Measurements from ENCODE around the gene TMEM125.

The TMEM125 gene

DNA sequence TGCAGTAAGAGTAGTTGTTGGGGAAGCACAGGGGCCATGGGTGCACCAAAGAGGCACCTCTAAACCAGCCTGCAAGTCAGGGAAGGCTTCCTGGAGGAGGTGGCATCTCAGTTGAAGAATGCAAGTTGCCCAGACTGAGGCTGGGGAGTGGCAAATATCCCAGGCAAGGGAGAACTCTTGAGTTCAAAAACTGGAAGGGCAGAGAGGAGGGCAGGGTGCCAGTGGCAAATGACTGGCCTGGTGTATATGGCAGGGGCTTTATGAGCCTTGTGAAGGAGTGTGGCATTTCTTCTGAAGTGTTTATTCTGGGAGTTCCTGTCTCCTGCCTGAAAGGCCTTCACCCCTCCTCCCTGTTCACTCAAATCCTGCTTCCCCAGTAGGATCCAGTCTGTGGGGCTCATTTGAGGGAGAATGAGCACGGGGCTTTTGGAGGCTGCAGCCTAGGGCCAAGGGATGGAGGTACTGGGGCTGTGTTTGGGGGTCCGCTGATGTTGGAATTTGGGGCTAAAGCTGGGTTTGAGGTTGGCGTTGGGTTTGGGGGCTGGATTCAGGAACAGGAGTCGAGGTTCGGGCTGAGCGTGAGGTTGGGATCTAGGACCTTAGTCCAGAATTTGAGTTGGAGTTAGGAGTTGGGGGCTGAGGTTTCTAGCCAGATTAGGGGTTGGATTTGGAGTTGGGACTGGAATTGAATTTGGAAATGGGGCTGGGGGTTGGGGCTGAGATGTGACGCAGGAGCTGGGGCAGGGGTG is at the start of gene TMEM125:
Gene TMEM125, plus strand, starts transcription at position 357 of the 749 bp plus-strand sequence. CDS start 2,740 bp downstream, outside the sequence.
- no peak for FAIRE-seq

DNA sequence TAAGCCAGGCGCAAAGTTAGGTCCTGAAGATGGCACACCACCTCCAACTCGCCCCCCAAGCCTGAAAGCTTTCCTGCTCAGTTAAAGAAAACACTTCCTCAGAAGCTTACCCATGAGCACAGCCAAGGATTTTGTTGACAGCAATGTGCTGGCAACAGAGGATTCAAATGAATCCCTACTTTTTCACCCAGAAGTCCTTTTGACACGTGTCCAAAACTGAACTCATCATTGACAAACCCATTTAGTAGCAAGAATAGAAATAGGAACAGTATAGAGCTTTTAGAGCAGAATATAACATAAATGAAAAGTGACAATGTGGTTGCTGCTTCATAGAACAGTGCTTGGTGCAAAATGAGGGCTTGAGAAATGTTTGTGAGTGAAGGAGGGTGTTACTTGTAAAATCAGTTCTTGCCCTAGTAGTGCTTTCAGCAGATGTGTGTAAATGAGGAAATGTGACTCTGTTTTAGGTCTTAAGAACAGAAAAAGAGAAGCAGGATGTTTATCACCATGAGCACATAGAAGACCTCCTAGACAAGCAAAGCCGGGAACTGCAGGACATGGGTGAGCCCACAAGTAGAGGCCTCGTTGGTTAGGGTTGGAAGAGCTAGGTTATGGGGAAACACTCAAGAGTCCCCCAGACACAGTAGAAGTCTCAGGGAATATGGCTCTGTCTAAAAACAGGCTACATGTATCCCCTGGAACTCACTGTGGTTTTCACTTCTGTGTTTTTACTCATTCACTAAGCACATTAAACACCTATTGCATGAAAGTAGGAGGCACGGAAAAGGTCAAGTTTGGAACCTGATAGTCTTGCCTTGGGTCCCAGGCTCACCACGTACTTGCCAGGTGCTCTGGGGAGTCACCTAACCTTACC is 48.6 kb upstream of the TMEM125 start:
- no peak for FAIRE-seq

DNA sequence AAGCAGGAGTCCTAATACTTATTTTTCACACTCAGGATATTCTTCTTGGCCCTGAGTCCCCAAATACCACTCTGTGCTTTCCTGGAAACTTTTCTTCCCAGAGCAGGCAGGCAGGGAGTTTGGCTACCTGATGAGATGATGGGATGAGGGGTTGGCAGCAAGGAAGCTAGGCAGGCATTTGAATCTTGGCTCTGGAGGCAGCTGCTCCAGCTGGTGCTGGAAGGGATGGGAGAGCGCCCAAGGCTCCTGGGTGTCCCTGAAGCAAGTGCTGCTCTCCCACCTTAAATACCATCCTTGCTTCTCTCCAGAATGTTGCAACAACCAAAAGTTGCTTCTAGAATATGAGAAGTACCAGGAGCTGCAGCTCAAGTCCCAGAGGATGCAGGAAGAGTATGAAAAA is 48.0 kb upstream of the TMEM125 start:
- no peak for FAIRE-seq

GRCh38 chr1:43222879-43223278 is 46.9 kb upstream of the TMEM125 start:
- FAIRE-seq: no peak

DNA sequence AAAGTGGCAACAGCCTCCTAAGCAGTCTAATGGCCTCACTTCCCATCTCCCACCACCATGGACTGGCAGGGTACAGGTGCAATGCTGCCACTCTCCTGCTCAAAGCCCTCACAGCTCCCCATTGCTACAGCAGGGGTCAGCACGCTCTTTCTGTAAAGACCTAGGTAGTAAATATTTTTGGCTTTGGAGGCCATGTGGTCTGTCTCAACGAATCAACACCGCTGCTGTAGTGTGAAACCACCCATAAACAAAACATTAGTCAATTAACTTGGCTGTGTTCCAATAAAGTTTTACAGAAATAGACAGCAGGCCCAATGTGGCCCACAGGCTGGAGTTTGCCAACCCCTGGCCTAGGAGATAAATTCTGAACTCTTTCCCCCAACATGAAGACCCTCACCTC is 44.6 kb upstream of the TMEM125 start:
- FAIRE-seq: no peak

- peak; percentile 34 for FAIRE-seq
Observed at GRCh38 chr1:43227143-43227764, 42.5 kb upstream of the TMEM125 start.

DNA sequence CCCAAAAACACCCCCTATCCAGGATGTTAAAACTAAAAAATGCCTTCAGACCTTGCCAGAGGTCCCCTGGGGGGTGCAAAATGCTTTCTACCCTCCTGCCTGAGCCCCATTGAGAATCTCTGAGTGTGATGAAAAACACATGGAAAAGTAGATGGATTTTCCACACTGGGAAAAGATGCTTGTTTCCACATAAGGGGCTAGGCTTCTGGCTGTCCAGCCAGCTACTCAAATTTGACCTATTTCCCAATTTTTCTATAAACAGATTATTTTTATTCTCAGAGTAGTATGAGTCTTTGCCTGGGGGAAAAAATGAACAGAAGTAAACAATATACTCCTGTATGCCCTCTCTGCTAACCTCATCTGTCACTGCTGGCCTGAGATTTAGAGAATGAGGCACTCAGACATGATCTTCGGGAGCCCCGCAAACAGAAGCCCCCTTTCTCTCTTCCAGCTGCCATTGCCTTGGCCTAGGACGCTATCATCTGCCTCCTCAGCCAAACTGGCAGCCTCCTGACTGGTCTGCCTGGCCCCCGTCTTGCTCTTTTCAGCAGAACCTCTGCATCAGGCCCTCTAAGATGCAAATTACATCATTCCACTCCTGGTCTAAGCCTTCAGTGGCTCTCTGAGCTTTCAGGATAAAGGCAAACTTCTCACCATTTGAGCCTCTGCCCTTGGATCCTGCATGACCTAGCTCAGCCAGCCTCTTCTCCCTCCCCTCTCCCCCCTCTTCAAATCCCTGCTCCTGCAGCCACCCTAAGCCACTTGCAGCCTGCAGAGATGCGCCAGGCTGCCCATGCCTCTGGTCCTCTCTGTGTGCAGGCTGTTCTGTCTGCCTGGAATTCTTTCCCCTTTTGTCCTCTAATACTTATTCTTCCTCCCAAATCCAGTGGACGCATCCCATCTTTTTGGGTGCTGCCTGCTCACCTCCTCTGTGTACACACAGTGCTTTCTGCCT is 39.7 kb upstream of the TMEM125 start:
- no peak for FAIRE-seq

DNA sequence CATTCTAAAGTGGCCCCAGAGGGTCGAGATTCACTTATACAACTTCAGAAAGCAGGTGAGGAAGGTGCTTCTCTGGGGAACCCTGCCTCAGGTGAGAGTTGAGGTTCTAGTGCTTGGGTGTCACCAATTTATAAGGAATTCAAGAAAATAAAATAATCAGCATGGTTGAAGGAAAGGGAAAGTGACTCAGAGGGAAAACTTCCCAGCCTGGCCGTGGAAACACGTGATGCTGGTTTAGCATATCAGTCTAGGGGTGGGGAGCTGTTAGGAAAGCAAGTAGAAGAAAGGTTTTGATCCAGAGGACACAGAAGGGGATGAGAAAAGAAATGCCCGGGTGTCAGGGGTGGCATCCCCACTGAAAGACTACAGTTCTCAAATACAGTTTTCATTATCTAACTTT is 37.7 kb upstream of the TMEM125 start:
- FAIRE-seq: no peak

DNA sequence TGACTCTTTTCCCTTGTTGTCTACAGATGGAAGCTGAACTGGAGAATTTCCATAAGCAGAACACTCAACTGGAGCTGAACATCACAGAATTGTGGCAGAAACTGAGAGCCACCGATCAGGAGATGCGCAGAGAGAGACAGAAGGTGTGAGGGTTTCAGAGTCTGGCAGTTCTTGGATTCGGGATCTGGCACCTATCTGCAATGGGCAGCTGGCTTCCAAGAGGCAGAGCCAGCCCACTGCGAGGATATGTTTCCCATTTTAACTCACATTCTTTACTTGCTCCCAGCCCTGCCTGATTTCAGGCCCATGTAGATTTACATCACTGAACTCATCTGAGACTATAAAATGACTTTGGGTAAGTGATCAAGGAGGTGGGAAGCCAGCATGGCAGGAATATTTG is 37.3 kb upstream of the TMEM125 start:
- no peak for FAIRE-seq

GRCh38 chr1:43233631-43234030 is 36.2 kb upstream of the TMEM125 start:
- FAIRE-seq: no peak

DNA sequence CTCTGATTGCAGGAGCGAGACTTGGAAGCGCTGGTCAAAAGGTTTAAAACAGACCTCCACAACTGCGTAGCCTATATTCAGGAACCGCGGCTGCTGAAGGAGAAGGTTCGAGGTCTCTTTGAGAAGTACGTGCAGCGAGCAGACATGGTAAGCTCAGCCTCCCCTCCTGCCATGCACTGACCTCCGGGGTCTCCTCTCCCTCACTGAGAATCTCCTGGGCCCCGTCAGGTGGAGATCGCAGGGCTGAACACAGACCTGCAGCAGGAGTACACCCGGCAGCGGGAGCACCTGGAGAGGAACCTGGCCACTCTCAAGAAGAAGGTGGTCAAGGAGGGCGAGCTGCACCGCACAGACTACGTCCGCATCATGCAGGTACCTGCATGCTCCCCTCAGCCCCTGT is 35.5 kb upstream of the TMEM125 start:
- no peak for FAIRE-seq

- no peak for FAIRE-seq
Observed at GRCh38 chr1:43235040-43235439, 34.7 kb upstream of the TMEM125 start.

DNA sequence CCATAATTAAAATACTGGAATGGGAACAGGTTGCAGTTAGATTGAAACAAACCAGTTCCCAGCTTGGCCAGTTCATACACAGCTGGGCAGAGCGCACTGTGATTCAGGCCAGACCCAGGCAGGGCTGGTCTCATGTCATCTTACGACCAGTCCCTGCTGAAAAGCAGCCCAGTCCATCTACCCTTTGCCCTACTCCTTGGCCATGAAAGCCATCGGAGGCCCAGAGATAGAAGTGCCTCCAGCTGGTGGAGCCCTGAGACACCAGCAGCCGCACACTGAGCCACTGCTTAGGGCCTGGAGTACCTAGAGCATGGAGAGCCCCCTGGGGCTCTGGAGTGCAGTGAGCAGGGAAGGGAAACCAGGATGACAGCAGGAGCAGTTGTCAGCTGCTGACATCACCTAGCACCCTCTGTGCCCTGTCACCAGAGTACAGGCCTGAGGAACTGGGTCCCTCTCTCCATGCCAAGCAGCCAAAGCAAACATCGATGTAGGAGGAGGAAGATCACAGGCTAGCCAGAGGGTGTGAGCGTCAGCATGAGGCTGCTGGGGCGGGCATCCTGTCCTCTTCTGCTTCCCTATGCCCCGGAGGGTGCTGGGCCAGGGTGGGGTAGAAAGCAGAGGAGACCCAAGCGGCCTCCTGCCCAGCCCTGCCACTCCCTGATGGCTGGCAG is 34.2 kb upstream of the TMEM125 start:
- no peak for FAIRE-seq

DNA sequence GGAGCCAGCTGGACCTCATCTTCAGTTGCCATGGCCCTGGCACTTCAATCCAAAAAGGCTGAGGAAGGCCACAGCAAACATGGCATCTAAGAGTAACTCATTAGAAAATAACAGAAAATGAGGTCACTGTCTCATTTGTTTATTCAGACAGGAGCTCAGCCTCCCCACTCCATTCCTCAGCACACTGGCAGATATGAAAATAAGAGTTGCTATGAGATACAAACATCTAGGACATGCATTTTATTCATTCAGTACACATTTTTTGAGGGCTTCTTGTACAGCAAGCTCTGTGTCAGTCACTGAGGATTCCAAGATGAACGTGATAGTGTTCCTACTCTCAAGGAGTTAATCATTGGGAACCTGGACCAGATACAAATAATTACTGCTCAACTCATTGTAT is 32.7 kb upstream of the TMEM125 start:
- no peak for FAIRE-seq

DNA sequence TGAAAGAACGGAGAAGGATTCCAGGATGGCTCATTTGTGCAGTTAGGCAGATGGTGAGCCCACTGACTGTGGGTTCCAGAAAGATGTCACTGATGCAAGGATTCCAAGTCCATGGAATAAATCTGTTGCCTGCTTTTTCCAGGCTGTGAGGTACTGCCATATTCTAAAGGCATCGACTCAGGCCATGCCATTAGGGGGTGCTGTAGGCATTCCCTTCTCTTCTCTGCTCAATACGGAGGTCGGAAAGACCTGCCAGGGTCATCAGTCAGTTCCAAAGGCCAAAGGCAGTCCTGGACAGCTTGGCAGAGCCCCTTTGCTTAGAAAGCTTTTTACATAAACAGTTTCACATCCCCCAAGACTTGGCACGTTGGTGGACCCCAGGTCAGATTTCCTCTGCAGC is 31.7 kb upstream of the TMEM125 start:
- no peak for FAIRE-seq

GRCh38 chr1:43238991-43239469 is 30.8 kb upstream of the TMEM125 start:
- FAIRE-seq: no peak

DNA sequence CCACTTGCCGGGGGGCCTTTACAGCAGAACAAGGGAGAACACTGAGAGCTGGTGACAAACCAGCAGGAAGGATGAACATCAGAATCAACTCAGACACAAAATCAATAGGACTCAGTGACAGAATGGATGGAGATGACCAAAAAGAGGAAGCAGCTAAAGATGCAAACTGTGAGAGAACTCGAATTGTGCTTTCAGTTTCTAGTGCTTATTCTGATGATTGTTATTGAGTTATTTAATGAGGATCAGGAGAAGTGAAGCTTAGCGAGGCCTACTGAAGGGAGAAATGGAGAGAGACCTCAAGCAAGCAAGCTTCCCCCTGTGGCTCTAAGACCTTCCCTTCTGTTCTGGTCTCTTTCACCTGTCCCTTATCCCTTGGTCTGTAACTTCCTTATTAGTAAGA is 30.3 kb upstream of the TMEM125 start:
- FAIRE-seq: no peak

- FAIRE-seq: no peak
Observed at GRCh38 chr1:43241413-43241836, 28.4 kb upstream of the TMEM125 start.

- no peak for FAIRE-seq
Observed at GRCh38 chr1:43243299-43243698, 26.5 kb upstream of the TMEM125 start.

DNA sequence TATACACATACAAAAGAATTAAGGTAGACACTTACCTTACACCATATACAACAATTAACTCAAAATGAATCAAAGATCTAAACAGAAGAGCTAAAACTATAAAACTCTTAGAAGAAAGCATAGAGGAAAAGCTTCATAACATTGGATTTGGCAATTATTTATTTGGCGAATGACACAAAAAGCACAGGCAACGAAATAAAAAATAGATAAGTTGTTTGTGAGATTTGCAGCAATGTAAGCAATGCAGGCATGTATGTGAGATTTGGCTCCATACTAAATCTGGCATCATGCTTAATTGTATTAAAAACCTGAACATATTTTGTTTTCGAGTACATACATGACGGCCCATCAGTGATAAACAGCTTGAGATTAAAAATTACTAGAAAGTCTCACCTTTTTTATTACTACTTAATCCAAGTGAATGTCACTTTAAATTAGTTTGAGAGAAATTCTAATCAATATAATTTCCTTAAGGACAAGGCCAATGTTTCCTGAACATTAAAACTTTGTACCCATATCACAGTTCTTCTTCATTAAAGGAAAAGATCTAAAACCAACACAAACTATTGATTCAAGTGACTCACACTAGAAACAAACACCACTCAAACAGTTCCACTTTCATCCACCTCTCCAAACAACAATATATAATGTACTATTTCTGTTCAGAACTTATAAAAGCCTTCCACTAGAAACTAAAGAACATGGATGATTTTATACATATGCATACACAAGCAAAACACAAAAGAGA is 23.1 kb upstream of the TMEM125 start:
- FAIRE-seq: no peak
